ENCODE measurements around the gene ILDR2.
A peak's percentile ranks its signal among the peaks of the same experiment; 100 is the strongest.

Gene ILDR2

DNA sequence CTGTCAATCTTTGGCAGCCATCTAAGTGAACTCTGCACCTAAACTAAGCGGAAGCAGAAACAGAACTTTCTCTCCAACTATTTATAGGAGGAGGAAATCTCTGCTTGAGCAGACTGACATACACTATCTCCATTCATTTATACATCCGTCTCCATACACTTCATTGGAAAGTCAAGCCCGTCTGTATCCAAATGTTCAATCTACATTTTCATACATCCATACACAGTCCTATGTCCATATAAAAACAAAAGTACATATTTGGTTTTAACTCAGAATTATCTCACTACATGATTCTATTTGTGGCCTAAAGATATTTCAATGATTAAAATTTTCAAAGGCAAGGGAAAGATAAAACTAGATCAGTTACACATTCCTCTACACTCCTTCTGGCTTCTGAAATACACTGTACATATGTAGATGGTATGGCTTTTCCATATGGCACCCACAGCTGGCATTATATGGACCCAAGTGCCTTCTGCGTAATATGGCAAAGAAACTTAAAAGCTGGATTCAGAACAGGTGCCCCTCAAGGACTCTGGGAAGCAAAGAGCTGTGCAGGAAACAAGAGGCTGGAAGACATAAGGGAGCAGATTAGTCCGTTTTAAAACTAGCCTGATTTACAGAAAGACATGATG, 35.5 kb downstream of the ILDR2 start:
- Histone ChIP-seq H3K9ac (ENCODE audit: low read depth, low read length) (no peak overlapping the region), H3K36me3 (ENCODE audit: insufficient read depth, low read length) (no peaks in the 10 kb centered on the region), H3K4me2 (ENCODE audit: low read length) (no peak overlapping the region), H3K9me3 (replicated peaks; ENCODE audit: low read length) (no peaks in the 10 kb centered on the region), H3K27me3 (ENCODE audit: control insufficient read depth, insufficient read depth, low read length) (no peaks in the 10 kb centered on the region), H3K4me1 (ENCODE audit: control insufficient read depth, insufficient read depth, low read length) (peaks cover 9% of the 10 kb centered on the region), H3K4me3 (ENCODE audit: low read length) (no peak overlapping the region)

- Histone ChIP-seq H3K4me2 (ENCODE audit: low read length) (no peak overlapping the region), H3K9ac (ENCODE audit: low read depth, low read length) (no peak overlapping the region), H3K36me3 (ENCODE audit: insufficient read depth, low read length) (no peaks in the 10 kb centered on the region), H3K9me3 (replicated peaks; ENCODE audit: low read length) (no peaks in the 10 kb centered on the region), H3K4me3 (ENCODE audit: low read length) (no peak overlapping the region), H3K27me3 (ENCODE audit: control insufficient read depth, insufficient read depth, low read length) (no peaks in the 10 kb centered on the region), H3K4me1 (ENCODE audit: control insufficient read depth, insufficient read depth, low read length) (peaks cover 3% of the 10 kb centered on the region)
These were observed 37.4 kb downstream of the ILDR2 start for GRCh38 chr1:166937962-166938361.

GRCh38 chr1:166937329-166937728, 38.0 kb downstream of the ILDR2 start:
- Histone ChIP-seq H3K4me2 (ENCODE audit: low read length) (no peak overlapping the region), H3K4me1 (ENCODE audit: control insufficient read depth, insufficient read depth, low read length) (peaks cover 3% of the 10 kb centered on the region), H3K9me3 (replicated peaks; ENCODE audit: low read length) (no peaks in the 10 kb centered on the region), H3K36me3 (ENCODE audit: insufficient read depth, low read length) (no peaks in the 10 kb centered on the region), H3K4me3 (ENCODE audit: low read length) (no peak overlapping the region), H3K9ac (ENCODE audit: low read depth, low read length) (no peak overlapping the region), H3K27me3 (ENCODE audit: control insufficient read depth, insufficient read depth, low read length) (no peaks in the 10 kb centered on the region)

- H3K36me3 ChIP-seq (ENCODE audit: insufficient read depth, low read length), result no peaks in the 10 kb centered on the region
- H3K4me1 ChIP-seq (ENCODE audit: control insufficient read depth, insufficient read depth, low read length), result peaks cover 3% of the 10 kb centered on the region
- no peaks in the 10 kb centered on the region for H3K9me3 ChIP-seq (replicated peaks; ENCODE audit: low read length)
These were observed 41.7 kb downstream of the ILDR2 start for GRCh38 chr1:166933633-166934032.

GRCh38 chr1:166933140-166933539, 42.2 kb downstream of the ILDR2 start:
- no peak overlapping the region for H3K9ac ChIP-seq (ENCODE audit: low read depth, low read length)
- H3K36me3 ChIP-seq (ENCODE audit: insufficient read depth, low read length), result no peaks in the 10 kb centered on the region
- H3K4me3 ChIP-seq (ENCODE audit: low read length), result no peak overlapping the region
- no peaks in the 10 kb centered on the region for H3K27me3 ChIP-seq (ENCODE audit: control insufficient read depth, insufficient read depth, low read length)
- H3K9me3 ChIP-seq (replicated peaks; ENCODE audit: low read length), result no peaks in the 10 kb centered on the region
- H3K4me1 ChIP-seq (ENCODE audit: control insufficient read depth, insufficient read depth, low read length), result peaks cover 3% of the 10 kb centered on the region
- no peak overlapping the region for H3K4me2 ChIP-seq (ENCODE audit: low read length)

More at GRCh38 chr1:166933633-166934032, 41.7 kb downstream of the ILDR2 start:
- no peak overlapping the region for H3K4me2 ChIP-seq (ENCODE audit: low read length)
- no peak overlapping the region for H3K9ac ChIP-seq (ENCODE audit: low read depth, low read length)
- no peaks in the 10 kb centered on the region for H3K27me3 ChIP-seq (ENCODE audit: control insufficient read depth, insufficient read depth, low read length)
- H3K4me3 ChIP-seq (ENCODE audit: low read length), result no peak overlapping the region

- no peaks in the 10 kb centered on the region for H3K27me3 ChIP-seq (ENCODE audit: control insufficient read depth, insufficient read depth, low read length)
- H3K9ac ChIP-seq (ENCODE audit: low read depth, low read length), result no peak overlapping the region
- peaks cover 20% of the 10 kb centered on the region for H3K4me1 ChIP-seq (ENCODE audit: control insufficient read depth, insufficient read depth, low read length)
- H3K36me3 ChIP-seq (ENCODE audit: insufficient read depth, low read length), result no peaks in the 10 kb centered on the region
- H3K4me2 ChIP-seq (ENCODE audit: low read length), result no peak overlapping the region
- H3K9me3 ChIP-seq (replicated peaks; ENCODE audit: low read length), result no peaks in the 10 kb centered on the region
- no peak overlapping the region for H3K4me3 ChIP-seq (ENCODE audit: low read length)
These were observed 45.4 kb downstream of the ILDR2 start for GRCh38 chr1:166929911-166930310.

GRCh38 chr1:166927701-166928100, 47.6 kb downstream of the ILDR2 start:
- no peaks in the 10 kb centered on the region for H3K36me3 ChIP-seq (ENCODE audit: insufficient read depth, low read length)
- H3K4me2 ChIP-seq (ENCODE audit: low read length), result no peak overlapping the region
- peaks cover 18% of the 10 kb centered on the region for H3K4me1 ChIP-seq (ENCODE audit: control insufficient read depth, insufficient read depth, low read length)
- no peaks in the 10 kb centered on the region for H3K9me3 ChIP-seq (replicated peaks; ENCODE audit: low read length)
- no peak overlapping the region for H3K9ac ChIP-seq (ENCODE audit: low read depth, low read length)
- peaks cover 1% of the 10 kb centered on the region for H3K27me3 ChIP-seq (ENCODE audit: control insufficient read depth, insufficient read depth, low read length)
- no peak overlapping the region for H3K4me3 ChIP-seq (ENCODE audit: low read length)

GRCh38 chr1:166925810-166926478, 49.4 kb downstream of the ILDR2 start:
- Histone ChIP-seq H3K4me1 (ENCODE audit: control insufficient read depth, insufficient read depth, low read length) (peaks cover 18% of the 10 kb centered on the region), H3K27me3 (ENCODE audit: control insufficient read depth, insufficient read depth, low read length) (peaks cover 15% of the 10 kb centered on the region), H3K4me3 (ENCODE audit: low read length) (peak overlapping the region; percentile 37), H3K9ac (ENCODE audit: low read depth, low read length) (peak overlapping the region; percentile 61), H3K4me2 (ENCODE audit: low read length) (peak overlapping the region; percentile 63), H3K9me3 (replicated peaks; ENCODE audit: low read length) (no peaks in the 10 kb centered on the region), H3K36me3 (ENCODE audit: insufficient read depth, low read length) (no peaks in the 10 kb centered on the region)

DNA sequence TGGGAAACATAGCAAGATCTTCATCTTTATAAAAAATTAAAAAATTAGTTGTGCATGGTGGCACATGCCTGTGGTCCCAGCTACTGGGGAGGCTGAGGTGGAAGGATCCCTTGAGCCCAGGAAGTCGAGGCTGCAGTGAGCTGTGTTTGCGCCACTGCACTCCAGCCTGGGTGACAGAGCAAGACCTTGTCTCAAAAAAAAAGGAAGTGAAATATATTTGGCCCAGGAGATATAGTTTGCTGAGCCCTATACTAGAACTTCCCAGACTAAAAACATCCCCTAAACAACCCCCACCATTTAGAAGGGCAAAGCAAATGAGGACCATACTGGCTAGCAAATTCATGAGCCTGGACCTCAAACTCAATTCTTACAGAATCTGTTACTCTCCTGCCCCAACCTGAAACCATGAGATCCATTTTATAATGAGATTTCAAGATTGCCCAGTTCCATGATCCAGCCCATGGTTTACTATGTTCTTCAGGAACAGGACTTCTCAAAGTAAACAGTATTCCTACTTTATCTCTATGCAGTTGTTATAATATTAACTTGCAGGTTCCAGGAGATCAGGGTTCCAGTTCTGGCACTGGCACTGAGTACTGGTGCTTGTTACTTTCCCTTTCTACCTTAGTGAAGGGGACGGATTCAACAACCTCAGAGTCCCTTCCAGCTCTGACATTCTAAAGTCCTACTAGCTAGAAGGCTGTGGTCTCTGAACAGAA, 50.4 kb downstream of the ILDR2 start:
- Histone ChIP-seq H3K9ac (ENCODE audit: low read depth, low read length) (peak overlapping the region; percentile 61), H3K36me3 (ENCODE audit: insufficient read depth, low read length) (no peaks in the 10 kb centered on the region), H3K9me3 (replicated peaks; ENCODE audit: low read length) (no peaks in the 10 kb centered on the region), H3K27me3 (ENCODE audit: control insufficient read depth, insufficient read depth, low read length) (peaks cover 21% of the 10 kb centered on the region), H3K4me2 (ENCODE audit: low read length) (peak overlapping the region; percentile 63), H3K4me1 (ENCODE audit: control insufficient read depth, insufficient read depth, low read length) (peaks cover 18% of the 10 kb centered on the region), H3K4me3 (ENCODE audit: low read length) (peak overlapping the region; percentile 20)

DNA sequence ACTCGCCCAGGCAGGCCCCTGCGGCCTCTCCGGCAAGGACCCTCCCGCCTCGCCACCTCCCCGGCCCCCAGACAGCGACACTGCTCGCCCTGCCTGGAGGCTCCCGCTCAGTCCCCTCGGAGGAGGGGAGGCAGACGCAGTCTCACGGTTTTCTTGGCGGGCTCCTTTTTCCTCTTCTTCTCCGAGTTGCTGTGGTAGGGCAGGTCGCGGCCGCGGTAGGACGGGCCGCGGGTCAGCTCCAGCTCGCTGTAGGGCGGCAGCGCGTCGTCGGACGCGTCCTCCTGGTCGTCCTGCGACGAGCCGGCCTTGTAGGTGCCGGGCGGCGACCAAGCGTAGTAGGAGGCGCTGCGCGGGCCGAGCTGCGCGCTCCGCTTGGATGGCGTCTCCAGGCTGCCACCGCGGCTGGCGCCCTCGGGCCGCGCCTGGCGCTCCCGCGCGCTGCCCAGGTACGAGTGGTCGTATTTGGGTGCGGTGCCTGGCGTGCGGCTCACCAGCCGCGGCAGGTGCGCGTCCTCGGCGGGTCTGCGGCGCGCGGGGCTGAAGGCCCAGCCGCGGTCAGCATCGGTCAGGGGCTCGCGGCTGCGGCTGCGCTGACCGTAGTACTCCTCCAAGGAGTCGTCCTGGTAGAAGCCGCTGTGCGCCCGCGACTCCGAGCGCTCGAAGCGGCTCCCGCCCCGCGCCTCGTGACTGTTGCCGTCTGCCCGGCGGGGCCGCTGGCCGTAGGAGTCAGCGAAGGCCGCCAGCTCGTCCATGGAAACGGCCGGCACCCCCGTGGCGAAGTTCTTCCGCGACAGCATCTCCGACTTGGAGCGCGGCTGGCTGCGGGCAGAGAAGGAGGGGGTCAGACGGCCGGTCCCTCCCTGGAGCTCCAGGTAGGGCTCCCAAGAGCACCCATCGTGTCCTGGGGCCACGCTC, 54.5 kb downstream of the ILDR2 start:
- peaks cover 9% of the 10 kb centered on the region for H3K4me1 ChIP-seq (ENCODE audit: control insufficient read depth, insufficient read depth, low read length)
- H3K4me2 ChIP-seq (ENCODE audit: low read length), result peak overlapping the region; percentile 73
- no peak overlapping the region for H3K9ac ChIP-seq (ENCODE audit: low read depth, low read length)
- H3K27me3 ChIP-seq (ENCODE audit: control insufficient read depth, insufficient read depth, low read length), result peaks cover 39% of the 10 kb centered on the region
- H3K9me3 ChIP-seq (replicated peaks; ENCODE audit: low read length), result no peaks in the 10 kb centered on the region
- peak overlapping the region; percentile 53 for H3K4me3 ChIP-seq (ENCODE audit: low read length)
- H3K36me3 ChIP-seq (ENCODE audit: insufficient read depth, low read length), result no peaks in the 10 kb centered on the region

GRCh38 chr1:166918956-166919316, 56.4 kb downstream of the ILDR2 start:
- no peak overlapping the region for H3K9ac ChIP-seq (ENCODE audit: low read depth, low read length)
- no peaks in the 10 kb centered on the region for H3K36me3 ChIP-seq (ENCODE audit: insufficient read depth, low read length)
- H3K27me3 ChIP-seq (ENCODE audit: control insufficient read depth, insufficient read depth, low read length), result peaks cover 39% of the 10 kb centered on the region
- no peaks in the 10 kb centered on the region for H3K4me1 ChIP-seq (ENCODE audit: control insufficient read depth, insufficient read depth, low read length)
- no peak overlapping the region for H3K4me3 ChIP-seq (ENCODE audit: low read length)
- no peaks in the 10 kb centered on the region for H3K9me3 ChIP-seq (replicated peaks; ENCODE audit: low read length)
- H3K4me2 ChIP-seq (ENCODE audit: low read length), result no peak overlapping the region

Measured in skeletal muscle satellite cell (primary cell).